PC-3 (cell line): ENCODE results near the gene TTC39A.

Source experiments
- EZH2 ChIP-seq: fragments of 300-600 bp; sonication (generic); IDR thresholded peaks from one replicate; pipeline ENCODE4 v1.6.1; 2017; ENCODE audit warnings: antibody characterized with exemption, mild to moderate bottlenecking, low read length; ENCODE audit not compliant: unreplicated experiment
- TF ChIP-seq, protein P1 (sequence below): fragments of 300-600 bp; sonication (generic); conservative IDR thresholded peaks from 2 replicates; pipeline ENCODE4 v1.5.1; 2017; ENCODE audit warnings: antibody characterized with exemption, low read depth, mild to moderate bottlenecking, low read length

DNA sequence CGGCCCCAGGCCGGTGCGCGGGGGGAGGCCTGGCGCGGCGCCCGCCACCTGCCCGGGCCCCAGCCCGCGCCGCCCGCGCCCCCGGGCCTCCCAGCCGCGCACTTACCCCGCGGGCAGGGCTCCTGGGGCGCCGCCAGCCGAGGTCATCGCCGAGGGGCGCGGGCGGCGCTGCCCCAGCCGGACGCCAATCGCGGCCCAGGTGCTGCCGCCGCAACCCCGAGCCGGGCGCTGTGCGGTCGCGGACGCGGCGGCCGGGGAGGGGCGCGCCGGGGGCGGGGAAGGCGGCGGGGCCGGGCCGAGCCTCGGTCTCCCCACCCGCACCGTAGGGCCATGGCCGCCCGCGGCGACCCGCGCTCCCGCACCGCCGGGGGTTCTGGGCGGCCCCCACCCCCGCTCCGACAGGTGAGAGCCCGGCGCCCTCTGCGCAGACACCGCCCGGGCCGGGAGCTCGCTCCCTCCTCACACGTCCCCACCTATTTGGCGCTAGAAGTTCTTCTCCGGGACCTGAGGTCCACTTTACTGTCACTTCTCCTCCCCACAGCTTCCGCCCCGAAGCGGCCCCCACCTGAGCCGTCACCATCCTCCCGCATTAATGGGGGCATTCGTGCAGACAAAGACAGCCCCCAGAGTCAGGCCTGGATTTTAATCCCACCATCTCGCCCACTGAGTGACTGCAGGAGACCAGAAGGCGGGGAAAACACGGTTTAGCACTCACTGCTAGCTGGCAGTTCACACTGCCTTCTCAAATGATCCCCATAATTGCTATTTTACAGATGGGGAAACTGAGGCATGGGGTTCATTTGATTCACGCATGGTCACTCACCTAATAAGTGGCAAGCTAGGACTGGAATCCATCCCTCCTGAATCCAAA lies at the start of gene TTC39A:
- TF ChIP-seq EZH2: no peak
- TF ChIP-seq, protein P1, sequence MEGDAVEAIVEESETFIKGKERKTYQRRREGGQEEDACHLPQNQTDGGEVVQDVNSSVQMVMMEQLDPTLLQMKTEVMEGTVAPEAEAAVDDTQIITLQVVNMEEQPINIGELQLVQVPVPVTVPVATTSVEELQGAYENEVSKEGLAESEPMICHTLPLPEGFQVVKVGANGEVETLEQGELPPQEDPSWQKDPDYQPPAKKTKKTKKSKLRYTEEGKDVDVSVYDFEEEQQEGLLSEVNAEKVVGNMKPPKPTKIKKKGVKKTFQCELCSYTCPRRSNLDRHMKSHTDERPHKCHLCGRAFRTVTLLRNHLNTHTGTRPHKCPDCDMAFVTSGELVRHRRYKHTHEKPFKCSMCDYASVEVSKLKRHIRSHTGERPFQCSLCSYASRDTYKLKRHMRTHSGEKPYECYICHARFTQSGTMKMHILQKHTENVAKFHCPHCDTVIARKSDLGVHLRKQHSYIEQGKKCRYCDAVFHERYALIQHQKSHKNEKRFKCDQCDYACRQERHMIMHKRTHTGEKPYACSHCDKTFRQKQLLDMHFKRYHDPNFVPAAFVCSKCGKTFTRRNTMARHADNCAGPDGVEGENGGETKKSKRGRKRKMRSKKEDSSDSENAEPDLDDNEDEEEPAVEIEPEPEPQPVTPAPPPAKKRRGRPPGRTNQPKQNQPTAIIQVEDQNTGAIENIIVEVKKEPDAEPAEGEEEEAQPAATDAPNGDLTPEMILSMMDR: no peak
